Hypothalamus (tissue), 51 donors: ENCODE results near the gene CPNE9.

ENCODE experiments used
- DNase-seq, 51 donors: peaks; one replicate each; lab custom pipeline; 2025; lab: John Stamatoyannopoulos, UW

Gene CPNE9

DNA sequence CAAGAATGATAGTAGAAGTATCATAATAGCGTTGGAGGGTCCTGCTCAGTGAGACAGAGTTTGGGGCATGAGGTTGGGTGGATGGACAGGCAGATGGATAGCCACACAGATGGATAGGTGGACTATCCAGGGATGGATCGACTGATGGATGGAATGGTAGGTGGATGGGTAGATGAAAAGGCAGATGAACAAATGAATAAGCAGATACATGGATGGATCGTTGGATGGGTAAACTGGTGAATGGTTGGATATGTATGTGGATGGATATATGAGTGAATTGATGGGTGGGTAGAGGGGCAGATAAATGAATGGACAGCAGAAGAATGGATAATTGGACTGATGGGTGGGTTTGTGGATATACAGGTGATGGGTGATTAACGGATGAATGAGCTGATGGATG lies 9.5 kb downstream of the CPNE9 start:
- DNase-seq = no peak

DNA sequence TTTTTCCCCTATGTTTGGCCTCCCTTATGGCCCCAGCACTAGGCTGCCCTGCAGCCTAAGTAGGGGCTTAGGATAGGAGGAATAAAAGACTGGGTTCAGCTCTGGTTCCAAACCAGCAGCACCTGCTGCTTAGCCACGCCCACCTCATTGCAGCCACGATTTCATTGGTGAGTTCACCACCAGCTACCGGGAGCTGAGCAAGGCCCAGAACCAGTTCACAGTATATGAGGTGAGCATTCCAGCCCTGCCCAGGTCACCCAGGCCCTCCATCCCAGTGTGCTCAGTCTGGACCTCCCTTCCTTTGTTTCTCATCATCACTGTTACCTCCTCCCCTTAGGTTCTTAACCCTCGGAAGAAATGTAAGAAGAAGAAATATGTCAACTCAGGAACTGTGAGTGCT lies 11.5 kb downstream of the CPNE9 start:
- DNase-seq = no peak

DNA sequence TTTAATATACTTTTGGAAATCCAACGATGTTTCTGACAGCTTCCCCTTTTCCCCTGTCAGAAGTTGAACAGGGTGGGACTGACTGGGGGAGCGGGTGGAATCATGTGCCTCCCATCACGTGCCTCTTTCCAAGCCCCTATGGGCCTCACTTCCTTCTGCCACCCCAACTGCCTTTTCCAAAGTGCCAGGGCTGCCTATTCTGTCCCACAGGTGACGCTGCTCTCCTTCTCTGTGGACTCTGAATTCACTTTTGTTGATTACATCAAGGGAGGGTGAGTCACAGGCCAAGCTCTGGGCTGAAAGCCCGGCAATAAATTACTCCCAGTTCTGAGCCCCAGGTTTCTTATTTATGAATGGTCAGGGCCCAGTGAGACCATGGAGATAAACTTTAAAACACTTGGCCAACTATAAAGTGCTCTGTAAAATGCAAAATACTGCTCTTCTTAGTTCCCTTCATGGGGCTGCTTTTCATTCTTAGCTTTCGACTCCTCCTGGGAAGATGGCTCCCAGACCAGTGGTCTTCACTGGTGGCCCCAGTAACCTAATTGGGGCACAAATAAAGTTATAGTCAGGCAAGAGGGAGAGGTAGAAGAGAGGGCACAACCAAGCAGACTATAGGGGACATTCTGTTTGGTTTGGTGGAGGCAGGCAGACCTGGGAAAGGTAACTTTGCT lies 12.3 kb downstream of the CPNE9 start:
- DNase-seq = peak in 26 of 51 donors; percentile 18 to 75 (median 34)

DNA sequence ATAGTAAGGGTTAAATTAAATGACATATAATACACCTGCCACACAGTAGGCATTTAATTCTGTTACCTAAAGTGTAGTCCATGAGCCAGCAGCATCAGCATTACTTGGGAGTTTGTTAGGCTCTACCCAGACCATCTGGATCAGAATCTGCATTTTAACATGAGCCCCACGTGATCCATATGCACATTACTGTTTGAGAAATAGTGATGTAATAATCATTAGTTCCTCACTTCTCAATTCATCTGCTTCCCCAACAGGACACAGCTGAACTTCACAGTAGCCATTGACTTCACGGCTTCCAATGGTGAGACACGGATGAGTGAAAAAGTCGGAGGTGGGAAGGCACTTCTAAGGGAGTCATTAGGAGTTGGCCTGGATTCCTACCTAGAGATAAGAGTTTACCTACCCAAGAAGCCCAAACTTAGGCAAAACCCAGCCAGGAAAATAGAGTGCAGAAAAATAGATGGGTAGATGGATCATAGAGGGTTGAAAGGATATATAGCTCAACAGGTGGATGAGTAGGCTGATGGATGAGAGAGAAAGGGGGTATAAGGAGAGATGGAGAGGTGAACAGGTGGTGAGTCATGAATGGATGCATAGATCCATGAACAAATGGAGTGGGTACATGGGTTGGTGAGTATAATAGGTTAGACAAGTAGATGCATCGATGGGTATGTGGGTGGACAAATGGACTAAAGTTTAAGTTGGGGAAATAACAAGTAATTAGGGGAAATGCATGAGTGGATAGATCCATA lies 13.3 kb downstream of the CPNE9 start:
- DNase-seq = no peak

DNA sequence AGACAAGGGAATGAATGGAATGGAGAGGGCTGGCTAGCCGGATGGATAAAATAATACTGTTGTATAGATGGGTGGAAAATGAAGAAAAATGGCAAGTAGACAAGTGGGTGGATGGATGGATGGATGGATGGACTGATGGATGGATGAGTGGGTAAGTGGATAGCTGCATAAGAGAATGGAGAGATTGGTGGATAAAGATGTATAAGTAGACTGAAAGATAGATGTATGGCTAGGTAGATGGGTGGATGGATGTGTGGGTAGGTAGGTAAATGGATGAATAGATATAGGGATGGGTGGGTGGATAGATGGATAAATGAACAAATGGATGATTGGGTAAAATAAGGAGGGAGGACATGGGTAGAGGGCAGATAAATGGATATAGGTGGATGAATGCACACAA lies 13.9 kb downstream of the CPNE9 start:
- no peak for DNase-seq

DNA sequence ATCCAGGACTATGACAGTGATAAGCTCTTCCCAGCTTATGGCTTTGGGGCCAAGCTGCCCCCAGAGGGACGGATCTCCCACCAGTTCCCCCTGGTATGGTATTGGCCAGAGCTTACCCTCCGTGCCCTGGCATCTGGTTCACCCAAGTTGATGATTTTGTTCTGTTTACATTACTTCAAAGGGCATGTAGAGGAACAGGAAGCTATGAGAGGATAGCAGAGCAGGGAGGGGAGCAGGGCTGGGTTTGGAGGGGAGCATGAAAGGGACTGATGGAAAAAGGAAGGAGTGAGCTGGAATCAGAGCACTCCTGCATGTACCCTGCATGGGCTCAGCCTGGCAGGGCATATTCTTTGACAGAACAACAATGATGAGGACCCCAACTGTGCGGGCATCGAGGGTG lies 14.5 kb downstream of the CPNE9 start:
- no peak for DNase-seq

DNA sequence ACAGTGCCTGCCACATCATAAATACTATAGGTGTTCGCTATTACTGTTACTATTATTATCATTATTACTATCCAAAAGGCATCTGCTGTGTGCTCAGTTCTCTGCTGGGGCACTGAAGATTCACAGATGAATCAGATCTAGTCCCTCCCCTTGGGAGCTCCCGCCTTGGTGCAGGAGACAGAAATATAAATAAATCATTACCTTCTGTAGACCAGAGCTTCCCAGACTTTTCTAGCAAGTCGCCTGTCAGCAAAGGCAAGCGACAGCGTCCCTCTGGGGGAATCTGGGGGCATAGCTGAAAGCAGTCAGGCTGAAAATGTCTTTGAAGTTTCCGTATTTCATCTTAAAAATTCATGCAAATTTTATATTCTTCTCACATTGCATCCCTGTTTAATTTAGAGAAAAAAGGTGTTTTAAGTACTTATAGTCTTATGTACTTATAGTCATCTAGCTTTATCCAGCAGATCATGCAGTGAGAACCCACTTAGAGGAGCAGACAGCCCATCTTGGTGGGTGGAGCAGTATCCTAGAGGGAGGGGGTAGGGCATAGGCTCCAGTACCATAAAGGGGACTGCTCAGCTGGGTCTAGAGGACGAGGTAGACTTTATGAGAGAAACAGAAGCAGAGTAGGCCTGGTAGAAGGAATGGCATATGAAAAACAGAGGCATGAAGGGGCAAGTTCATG lies 17.5 kb downstream of the CPNE9 start:
- DNase-seq = no peak

DNA sequence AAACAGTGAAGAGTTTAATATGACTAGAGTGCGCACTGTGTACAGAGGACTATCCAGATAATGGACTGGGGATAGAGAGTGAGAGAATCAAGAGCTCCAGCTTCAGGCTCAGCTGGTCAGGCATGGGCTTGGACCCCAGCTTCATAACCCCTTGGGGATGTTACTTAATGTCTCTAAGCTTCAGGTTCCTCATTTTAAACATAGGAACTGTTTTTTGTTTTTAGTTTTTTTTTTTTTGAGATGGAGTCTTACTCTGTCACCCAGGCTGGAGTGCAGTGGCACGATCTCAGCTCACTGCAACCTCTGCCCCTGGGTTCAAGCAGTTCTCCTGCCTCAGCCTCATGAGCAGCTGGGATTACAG lies 18.0 kb downstream of the CPNE9 start:
- DNase-seq = no peak

DNA sequence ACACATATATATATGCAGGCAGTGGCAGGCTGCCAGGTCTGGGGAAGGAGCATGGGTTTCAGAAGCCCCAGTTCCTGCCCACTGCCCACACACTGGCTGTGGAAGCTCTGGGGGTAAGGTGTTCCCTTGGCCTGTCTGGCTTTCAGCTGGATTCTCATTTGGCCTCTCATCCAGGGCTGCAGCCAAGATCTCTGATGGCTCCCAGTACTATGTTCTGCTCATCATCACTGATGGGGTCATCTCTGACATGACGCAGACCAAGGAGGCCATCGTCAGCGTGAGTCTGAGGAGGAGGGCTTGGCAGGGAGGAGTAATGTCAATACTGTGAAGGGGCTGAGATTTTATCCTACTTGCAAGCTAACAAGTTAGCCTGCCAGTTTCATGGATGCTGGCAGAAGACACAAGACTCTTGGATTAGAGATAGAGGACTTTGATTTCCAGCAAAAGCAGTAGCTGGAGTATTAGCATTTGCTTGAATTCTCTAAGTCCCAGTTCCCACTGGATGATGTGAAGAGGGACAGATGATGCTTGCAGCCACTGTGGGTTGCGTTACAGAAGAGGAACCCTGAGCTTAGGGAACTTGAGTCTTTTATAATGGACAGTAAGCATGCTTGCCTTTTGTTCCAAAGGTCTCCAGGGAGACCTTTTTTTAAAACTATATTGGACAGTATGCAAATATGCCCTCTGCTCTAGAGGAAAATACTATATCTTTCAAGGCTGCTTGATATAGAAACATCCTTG lies 22.3 kb downstream of the CPNE9 start:
- DNase-seq = no peak

DNA sequence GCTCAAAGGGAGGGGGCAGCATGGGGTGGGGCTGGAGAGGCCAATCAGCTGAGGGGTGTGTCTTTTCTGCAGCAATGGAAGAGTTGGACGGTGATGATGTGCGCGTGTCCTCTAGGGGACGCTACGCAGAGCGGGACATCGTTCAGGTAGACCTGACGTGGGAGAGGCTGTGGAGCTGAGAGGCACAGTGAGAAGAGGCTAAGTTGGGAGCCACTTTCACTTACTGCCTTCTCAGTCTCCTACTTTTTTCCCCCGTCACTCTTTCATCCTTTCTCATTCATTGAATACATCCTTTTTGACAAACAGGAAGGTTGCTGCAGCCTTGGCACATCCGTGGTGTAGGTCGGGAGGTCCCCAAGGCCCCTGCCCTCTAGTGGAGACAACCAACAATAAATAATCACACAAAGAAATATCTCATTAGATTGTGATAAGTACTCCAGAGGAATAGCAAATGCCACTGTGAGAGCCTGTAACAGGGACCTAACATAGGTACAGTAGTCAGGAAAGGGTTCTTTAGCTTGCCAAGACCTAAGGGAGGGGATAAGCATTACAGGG lies 23.5 kb downstream of the CPNE9 start:
- no peak for DNase-seq

DNA sequence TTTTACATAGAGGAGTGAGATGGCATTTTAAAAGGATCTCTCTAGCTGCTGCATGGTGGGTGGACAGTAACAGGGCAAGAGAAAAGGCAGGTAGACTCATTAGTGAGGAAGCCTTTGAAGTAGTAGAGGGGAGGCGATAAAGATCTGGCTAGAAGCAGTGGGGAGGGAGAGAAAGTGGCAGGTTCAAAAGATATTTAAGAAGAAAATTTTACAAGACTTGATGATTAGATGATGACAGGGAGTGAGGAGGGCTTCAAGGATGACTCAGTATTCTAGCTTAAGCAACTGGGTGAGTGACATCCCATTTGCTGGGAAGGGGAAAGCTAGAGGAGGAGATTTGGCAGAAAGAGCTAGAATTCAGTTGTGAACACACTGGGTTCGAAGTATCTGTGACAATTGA lies 24.1 kb downstream of the CPNE9 start:
- DNase-seq = no peak

DNA sequence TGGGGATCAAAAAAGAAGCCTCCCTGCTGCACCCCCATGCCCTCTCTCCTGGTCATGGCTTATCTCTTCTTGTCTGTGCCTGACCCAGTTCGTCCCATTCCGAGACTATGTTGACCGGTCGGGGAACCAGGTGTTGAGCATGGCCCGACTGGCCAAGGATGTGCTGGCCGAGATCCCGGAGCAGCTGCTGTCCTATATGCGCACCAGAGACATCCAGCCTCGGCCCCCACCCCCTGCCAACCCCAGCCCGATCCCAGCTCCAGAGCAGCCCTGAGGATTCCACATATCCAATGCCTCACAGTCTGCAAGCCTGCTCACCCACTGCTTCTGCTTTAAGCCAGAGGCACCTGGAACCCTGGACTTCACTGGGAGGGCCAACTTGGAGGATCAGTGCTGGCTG lies 25.8 kb downstream of the CPNE9 start:
- DNase-seq = no peak

DNA sequence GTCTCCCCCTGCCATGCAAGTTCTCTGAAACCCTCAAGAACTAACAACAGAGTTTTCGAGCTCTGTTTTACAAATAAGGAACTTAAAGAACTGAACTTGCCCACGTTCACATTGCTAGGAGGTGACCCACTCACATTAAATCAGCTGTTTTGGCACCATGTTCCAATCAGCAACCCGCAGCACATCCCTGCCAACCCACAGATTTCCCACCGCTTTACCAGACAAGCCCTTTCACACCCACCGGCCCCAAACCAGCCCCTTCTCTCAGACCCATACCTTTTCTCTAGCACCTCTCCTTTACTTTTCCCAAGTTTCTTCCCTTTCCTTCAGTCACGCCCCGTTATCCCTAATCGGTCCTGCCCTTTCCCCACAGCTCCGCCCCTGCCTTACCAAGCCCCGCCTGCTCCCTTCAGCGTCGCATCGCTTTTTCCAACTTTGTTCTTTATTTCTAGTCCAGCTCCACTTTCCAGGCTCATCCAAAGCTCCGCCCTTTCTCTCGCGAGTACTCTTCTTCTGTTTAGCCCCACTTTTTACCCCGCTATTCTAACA lies 27.1 kb downstream of the CPNE9 start:
- peak in 8 of 51 donors; percentile 57 to 89 (median 76) for DNase-seq

DNA sequence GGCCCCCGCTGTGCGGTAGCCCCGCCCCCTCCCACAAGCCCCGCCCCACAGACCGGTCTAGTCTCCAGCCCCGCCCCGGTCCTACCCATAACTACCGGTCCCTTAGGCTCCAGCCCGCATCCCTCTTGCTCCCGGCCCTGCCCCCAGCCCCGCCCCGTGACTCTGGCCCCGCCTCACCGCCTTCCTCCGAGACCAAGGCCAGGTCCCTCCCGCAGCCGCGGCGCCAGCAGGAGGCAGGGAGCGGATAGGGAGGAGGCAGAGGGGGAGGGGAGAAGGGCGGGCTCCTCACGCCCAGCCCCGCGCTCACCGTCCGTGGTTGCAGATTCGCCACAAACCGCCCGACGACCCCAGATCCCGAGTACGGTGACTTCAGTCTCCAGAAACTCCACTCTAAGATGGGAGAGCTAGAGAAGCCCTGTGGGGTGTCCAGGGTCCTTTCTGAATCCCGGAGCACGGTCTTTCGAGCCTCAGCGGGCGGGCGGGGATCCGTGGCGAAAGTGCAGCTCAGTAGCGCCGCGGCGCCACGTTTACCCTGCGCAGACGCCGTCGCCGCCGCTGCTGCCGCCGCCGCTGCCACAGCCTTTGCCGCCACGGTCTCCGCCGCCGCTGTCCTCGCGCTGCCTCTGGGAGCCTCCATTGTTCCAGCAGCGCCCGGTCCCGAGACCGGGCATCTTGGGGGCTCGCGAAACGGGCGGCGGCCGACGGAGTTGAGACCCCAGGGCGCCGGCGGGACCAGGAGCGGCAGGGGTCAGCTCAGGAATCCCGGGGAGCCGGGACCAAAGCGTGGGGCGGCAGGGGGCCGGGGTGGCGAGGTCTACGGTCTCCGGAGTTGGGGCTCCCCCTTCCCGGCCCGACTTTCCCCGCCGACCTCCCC lies 27.8 kb downstream of the CPNE9 start, which contains the start of gene BRPF1:
Gene BRPF1, plus strand, starts transcription at position 530 of the 874 bp plus-strand sequence. CDS start 2,406 bp downstream, outside the sequence.
- peak; percentile 80 to 100 (median 98) for DNase-seq

DNA sequence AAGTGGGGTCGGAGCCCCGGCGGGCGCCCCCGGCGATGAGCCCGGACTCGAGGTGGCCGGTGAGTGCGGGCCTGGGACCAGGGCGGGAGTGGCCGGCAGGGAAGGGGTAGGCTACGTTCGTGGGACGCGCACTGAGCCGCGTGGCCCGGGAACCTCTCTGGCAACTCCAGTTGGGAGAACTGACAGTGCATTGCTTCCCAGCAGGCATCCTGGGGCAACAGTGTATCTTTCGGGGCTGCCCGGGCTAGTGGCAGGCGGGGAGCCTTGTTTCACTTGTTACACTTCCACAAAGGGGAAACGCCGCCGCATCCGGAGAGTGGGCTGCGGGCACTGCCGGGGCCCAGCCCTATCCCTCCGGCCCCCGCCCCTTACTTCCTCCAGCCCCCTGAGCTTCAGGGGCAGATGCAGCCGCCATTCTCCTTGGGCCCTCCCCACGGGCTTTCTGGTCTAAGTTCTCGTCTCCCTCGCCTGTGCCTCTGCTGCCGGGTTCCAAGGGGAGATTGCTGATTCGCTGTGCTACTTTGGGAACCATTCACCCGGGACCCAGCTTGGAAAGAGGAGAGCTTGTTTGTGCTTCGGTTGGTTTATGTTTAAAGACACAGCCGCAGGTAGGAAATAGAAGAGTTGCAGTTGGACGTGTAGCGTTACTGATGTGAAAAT lies 28.6 kb downstream of the CPNE9 start:
- peak in 1 of 51 donors; percentile 40 for DNase-seq

DNA sequence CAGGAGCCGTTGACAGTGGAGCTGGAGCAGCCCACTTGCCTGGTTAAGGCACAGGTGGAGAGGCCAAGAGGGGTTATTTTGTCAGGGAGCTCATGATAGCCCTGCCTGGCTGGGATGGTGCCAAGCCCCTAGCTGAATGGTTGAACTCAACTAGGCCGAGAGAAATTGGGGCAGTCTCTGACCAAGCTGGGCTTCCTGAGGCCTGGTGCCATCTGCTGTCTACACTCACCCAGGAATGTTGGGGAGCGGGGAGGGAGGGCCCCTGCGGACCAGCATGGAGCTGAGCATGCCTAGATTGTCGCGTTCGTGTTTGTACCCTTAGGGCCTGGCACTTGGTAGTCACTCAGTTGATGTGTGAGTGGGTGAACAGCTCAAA lies 29.1 kb downstream of the CPNE9 start:
- DNase-seq = peak in 2 of 51 donors; percentile 6 to 26

DNA sequence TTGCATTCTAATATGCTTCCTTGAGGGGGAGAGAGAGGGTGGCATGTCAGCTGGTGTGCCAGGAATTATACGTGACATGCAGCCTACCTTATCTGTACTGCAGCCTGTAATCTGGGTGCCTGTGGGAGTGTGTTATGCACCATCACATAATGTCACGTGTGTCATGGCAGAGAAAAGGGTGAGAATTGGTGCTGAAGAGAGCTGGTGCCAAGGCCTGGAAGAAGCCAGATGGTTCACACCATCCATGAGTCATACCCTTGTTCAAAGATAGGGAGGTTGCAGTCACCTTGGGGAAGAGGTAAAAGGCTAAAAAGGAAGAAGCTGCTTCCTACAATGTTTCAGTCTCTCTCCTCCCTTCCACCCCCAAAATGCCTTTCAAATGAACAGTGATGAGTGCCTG lies 33.2 kb downstream of the CPNE9 start:
- DNase-seq = peak in 2 of 51 donors; percentile 38 to 41

DNA sequence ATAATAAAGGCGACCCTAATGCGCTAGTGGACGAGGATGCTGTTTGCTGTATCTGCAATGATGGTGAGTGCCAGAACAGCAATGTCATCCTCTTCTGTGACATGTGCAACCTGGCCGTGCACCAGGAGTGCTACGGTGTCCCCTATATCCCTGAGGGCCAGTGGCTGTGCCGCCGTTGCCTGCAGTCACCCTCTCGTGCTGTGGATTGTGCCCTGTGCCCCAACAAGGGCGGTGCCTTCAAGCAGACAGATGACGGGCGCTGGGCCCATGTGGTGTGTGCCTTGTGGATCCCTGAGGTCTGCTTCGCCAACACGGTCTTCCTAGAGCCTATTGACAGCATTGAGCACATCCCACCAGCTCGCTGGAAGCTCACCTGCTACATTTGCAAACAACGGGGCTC lies 35.5 kb downstream of the CPNE9 start:
- no peak for DNase-seq

DNA sequence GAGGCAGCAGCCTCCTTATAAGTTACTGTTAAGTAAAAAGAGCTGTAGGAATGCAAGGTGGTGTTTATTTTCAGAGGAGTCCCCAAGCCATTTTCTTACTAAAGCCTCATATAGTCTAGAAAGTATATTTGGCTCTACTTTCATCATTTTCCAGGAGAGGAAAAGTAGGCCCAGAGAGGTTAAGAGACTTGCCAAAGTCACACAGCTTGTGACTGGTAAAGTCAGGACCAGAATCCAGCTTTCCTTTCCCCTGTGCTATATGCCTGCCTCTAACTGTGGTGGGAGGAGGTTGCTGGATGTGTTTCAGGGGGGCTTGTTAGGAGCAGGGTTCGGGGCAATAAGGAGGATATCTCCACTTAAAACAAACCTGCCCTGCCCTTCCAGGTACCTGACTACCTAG lies 38.9 kb downstream of the CPNE9 start:
- no peak for DNase-seq
